Pancreas (tissue), 10 donors: Measurements from ENCODE around the gene LYZ. TPM values are rescaled to one million over a fixed set of nuclear protein-coding genes. Genes with fewer than 3 reads are reported as not detected.

Experiments used
- ATAC-seq, 4 donors: fragments of 200-7000 bp; cut with Tn5 transposase; one replicate each; pipeline versions ENCODE4 v1.8.0 to v1.9.1; 2020; ENCODE audit warnings: mild to moderate bottlenecking in 4 of 4, moderate library complexity in 4 of 4
- DNase-seq, 6 donors: peaks; one replicate each; pipeline ENCODE4 v3.0.0-alpha.2; 2020
- FAIRE-seq: peaks from 2 replicates; lab custom pipeline; 2012; peaks lifted over from hg19 to GRCh38; lab: Jason Lieb, UNC
- H3K27ac ChIP-seq, 4 donors: fragments of 200-600 bp; sonication (generic); 1 replicate in 3 of 4; 2 replicates in 1 of 4; pipeline versions ENCODE4 v1.5.0 to v1.8.0; 2020
- H3K27me3 ChIP-seq, 4 donors: fragments of 200-600 bp; one replicate each; pipeline ENCODE4 v1.8.0; 2021
- H3K36me3 ChIP-seq, 3 donors: fragments of 200-600 bp; sonication (generic) in 1 of 3; one replicate each; pipeline versions ENCODE4 v1.5.0 to v1.8.0; 2020 to 2021
- H3K4me1 ChIP-seq, 3 donors: fragments of 200-600 bp; one replicate each; pipeline ENCODE4 v1.8.0; 2021
- H3K4me3 ChIP-seq, 4 donors: fragments of 200-600 bp; sonication (generic) in 2 of 4; one replicate each; pipeline versions ENCODE4 v1.5.0 to v1.8.0; 2020 to 2021
- H3K9me3 ChIP-seq, 4 donors: fragments of 200-600 bp; one replicate each; pipeline ENCODE4 v1.8.0; 2021
- WGBS, 2 donors: extraction: QIAGEN DNeasy Blood & Tissue Kit; methylation state at CpG; one replicate each; pipeline ENCODE4 v1.1.7; 2013; 5-methylcytosine and 5-hydroxymethylcytosine counted together
- intact Hi-C, 3 donors: fragments of 100-400 bp; cut with DNase I; formaldehyde crosslinking; loops; one replicate each; pipeline versions ENCODE4 v1.11.1 to v1.14.2; 2022
- polyA plus RNA-seq, 2 donors: library from polyadenylated mRNA; stranded (reverse); fragments of 200-250 nt; gene quantifications; one replicate each; pipeline ENCODE4 v1.2.3, GENCODE V29; 2013
- total RNA-seq, 6 donors: library from RNA; stranded (reverse); fragmentation: NEBNext Ultra II Directional in 4 of 6; extraction: Animal tissue kit (Norgen Biotek cat#: 25700) in 4 of 6; gene quantifications; one replicate each; pipeline versions ENCODE4 v1.2.1 to v1.2.4, GENCODE V29; 2021 to 2023
- TF ChIP-seq, protein P1 (sequence below), 4 donors: fragments of 200-600 bp; sonication (generic) in 3 of 4; IDR thresholded peaks; one replicate each; pipeline versions ENCODE4 v1.5.0 to v1.8.0; 2021; ENCODE audit warnings: antibody characterized with exemption in 4 of 4
- donor health status: healthy with polysubstance abuse.
- donor health status: DM: no; HTN: no; CAD: no; lungs with moderate emphysema.
- donor health status: DM: no; HTN: no; CAD: no.
- donor health status: control.
- donor health status: control.
- donor health status: Bipolar disorder and iron deficiency.
- donor health status: DM: yes; HTN: yes; CAD: no.
- donor health status: DM: no; HTN: no; CAD: no.
- donor health status: DM: no; HTN: no; CAD: no.
- donor health status: DM: yes; HTN: yes; CAD: no.

Gene LYZ
- total and polyA plus RNA-seq, 8 donors, result 10.1 to 591 (median 31.8) TPM

GRCh38 chr12:69350002-69350626 is 1.9 kb downstream of the LYZ start:
- Histone ChIP-seq H3K27me3 (no peaks in the 10 kb centered on the region), H3K36me3 (no peaks in the 10 kb centered on the region), H3K27ac (peak overlapping the region in 2 of 4 donors; percentile 44 to 93), H3K4me1 (peaks cover 9 to 46% (median 42%) of the 10 kb centered on the region in 3 donors), H3K4me3 (peak overlapping the region in 1 of 4 donors; percentile 23), H3K9me3 (no peaks in the 10 kb centered on the region)
- WGBS, 2 donors, result 7 to 11% methylated on average over 2 of the region's 2 CpGs
- intact Hi-C loops, result no loop called here
- TF ChIP-seq, protein P1, sequence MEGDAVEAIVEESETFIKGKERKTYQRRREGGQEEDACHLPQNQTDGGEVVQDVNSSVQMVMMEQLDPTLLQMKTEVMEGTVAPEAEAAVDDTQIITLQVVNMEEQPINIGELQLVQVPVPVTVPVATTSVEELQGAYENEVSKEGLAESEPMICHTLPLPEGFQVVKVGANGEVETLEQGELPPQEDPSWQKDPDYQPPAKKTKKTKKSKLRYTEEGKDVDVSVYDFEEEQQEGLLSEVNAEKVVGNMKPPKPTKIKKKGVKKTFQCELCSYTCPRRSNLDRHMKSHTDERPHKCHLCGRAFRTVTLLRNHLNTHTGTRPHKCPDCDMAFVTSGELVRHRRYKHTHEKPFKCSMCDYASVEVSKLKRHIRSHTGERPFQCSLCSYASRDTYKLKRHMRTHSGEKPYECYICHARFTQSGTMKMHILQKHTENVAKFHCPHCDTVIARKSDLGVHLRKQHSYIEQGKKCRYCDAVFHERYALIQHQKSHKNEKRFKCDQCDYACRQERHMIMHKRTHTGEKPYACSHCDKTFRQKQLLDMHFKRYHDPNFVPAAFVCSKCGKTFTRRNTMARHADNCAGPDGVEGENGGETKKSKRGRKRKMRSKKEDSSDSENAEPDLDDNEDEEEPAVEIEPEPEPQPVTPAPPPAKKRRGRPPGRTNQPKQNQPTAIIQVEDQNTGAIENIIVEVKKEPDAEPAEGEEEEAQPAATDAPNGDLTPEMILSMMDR (IDR thresholded peaks at IDR 0.05), result no peak
- ATAC-seq (peak in 2 of 4 donors; percentile 9 to 51), FAIRE-seq (no peak), DNase-seq (no peak)

DNA sequence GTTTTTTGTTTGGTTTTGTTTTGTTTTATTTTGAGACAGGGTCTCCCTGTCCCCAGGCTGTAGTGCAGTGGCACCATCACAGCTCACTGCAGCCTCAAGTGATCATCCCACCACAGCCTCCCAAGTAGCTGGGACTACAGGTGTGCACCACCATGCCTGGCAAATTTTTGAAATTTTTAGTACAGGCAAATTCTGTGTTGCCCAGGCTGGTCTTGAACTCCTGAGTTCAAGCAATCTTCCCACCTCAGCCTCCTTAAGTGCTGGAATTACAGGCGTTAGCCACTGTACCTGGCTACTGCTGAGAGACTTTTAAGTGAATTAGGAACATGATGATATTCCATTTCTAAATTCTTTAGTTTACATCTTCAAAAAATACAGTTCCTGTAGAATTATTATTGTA is 2.6 kb downstream of the LYZ start:
- no peaks in the 10 kb centered on the region for H3K9me3 ChIP-seq
- TF ChIP-seq, protein P1 (IDR thresholded peaks at IDR 0.05), result no peak
- no peak for ATAC-seq
- 87 to 94% methylated on average over 1 of the region's 1 CpG for WGBS, 2 donors
- H3K27me3 ChIP-seq, result no peaks in the 10 kb centered on the region
- intact Hi-C loops, result no loop called here
- DNase-seq, result no peak
- H3K27ac ChIP-seq, result no peak overlapping the region
- no peaks in the 10 kb centered on the region for H3K36me3 ChIP-seq
- FAIRE-seq, result no peak
- peak overlapping the region in 1 of 4 donors; percentile 23 for H3K4me3 ChIP-seq
- peaks cover 3 to 40% (median 37%) of the 10 kb centered on the region in 3 donors for H3K4me1 ChIP-seq

DNA sequence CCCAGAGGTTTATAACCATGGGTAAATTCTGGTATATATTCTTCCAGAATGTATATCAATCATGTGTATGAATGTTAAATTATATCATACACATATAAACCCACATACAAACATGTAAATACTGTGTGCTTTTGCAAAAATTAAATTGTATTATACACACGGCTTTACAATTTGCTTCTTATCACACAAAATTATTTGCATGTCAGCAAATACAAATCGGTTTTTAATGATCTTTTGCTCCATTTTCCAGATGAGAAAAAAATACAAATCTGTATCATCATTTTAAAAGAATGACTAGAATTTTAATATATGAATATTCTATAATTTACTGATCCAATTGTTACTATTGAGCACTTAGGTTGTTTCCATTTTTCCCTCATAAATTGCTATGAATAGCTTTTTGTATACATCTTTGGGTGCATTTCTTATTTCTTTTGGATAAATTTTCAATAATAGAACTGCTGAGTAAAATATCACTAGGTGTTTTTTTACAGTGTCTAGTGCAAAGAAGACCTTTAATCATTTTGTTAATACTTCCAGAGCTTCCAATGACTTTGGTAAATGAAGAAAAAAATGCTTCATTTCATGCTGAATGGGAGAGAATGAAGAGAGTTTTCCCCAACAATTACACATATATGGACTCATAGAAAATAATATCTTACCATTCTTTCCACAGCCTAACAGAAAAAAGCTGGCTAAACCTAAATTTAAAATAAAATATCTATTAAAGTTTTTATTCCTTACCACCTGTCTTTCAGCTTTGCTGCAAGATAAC is 3.5 kb downstream of the LYZ start:
- H3K9me3 ChIP-seq, result no peaks in the 10 kb centered on the region
- ATAC-seq (no peak), DNase-seq (no peak), FAIRE-seq (no peak)
- H3K27ac ChIP-seq, result no peak overlapping the region
- H3K4me3 ChIP-seq, result no peak overlapping the region
- H3K36me3 ChIP-seq, result no peaks in the 10 kb centered on the region
- H3K27me3 ChIP-seq, result no peaks in the 10 kb centered on the region
- peaks cover 3 to 32% (median 29%) of the 10 kb centered on the region in 3 donors for H3K4me1 ChIP-seq
- WGBS, 2 donors, result 57 to 77% methylated on average over 2 of the region's 2 CpGs
- TF ChIP-seq, protein P1 (IDR thresholded peaks at IDR 0.05), result no peak
- intact Hi-C loops, result no loop called here

- H3K27ac ChIP-seq, result no peak overlapping the region
- ATAC-seq (no peak), FAIRE-seq (no peak), DNase-seq (no peak)
- H3K27me3 ChIP-seq, result no peaks in the 10 kb centered on the region
- H3K4me1 ChIP-seq, result peaks cover 3 to 24% (median 24%) of the 10 kb centered on the region in 3 donors
- intact Hi-C loops, result no loop called here
- TF ChIP-seq, protein P1 (IDR thresholded peaks at IDR 0.05), result no peak
- no peaks in the 10 kb centered on the region for H3K36me3 ChIP-seq
- WGBS, 2 donors, result 86 to 91% methylated on average over 5 of the region's 5 CpGs
- no peak overlapping the region for H3K4me3 ChIP-seq
- H3K9me3 ChIP-seq, result no peaks in the 10 kb centered on the region
Measured at GRCh38 chr12:69352904-69353303, 4.7 kb downstream of the LYZ start.

GRCh38 chr12:69354172-69354555 is 6.0 kb downstream of the LYZ start:
- Histone ChIP-seq H3K9me3 (no peaks in the 10 kb centered on the region), H3K36me3 (no peaks in the 10 kb centered on the region), H3K4me3 (no peak overlapping the region), H3K27me3 (no peaks in the 10 kb centered on the region), H3K4me1 (peaks cover 3 to 25% (median 22%) of the 10 kb centered on the region in 3 donors), H3K27ac (no peak overlapping the region)
- ATAC-seq (no peak), DNase-seq (no peak), FAIRE-seq (no peak)
- WGBS, 2 donors, result 83 to 84% methylated on average over 1 of the region's 1 CpG
- TF ChIP-seq, protein P1 (IDR thresholded peaks at IDR 0.05), result no peak
- intact Hi-C loops, result no loop called here
